NCI-H345 (cell line): ENCODE measurements around the gene SDF2L1.
"Not testable (repeated sequence)": the region's sequence is repeated elsewhere in the genome, so short reads cannot be mapped to it uniquely, and the experiment has no call there.

Experiments
- DNase-seq: peaks from one replicate; lab custom pipeline; 2025; lab: John Stamatoyannopoulos, UW

The SDF2L1 gene

DNA sequence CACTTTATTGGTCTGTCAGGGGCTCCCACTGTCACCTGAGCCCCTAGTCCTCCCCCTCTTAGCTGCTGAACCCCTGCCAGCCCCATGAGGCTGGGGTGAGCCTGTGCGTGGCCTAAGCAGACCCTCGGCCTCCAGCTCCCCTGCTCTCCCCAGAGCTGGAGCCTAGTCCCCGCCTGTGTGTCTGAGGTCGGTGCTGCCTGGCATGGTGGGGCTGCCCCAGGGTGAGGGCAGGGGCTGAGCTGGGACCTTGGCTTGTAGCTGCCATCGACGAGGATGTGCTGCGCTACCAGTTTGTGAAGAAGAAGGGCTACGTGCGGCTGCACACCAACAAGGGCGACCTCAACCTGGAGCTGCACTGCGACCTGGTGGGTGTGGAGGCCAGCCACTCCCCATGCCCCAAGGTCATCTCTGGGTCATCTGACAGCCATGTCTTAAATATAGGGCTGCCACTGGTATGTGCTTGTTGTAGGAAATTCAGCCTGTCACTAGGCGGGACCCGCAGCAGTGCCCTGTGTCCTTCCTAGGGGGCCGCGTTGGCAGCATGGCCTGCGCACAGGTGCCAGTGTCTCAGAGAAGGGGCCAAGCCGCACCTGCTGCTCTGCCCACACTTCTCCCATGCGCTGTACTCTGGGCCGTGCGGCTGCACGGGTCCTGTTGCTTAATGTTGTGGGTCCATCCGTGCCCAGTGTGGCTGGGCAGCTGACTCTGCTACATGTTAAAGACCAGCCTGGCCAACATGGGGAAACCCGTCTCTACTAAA lies 44.7 kb downstream of the SDF2L1 start:
- no peak for DNase-seq

DNA sequence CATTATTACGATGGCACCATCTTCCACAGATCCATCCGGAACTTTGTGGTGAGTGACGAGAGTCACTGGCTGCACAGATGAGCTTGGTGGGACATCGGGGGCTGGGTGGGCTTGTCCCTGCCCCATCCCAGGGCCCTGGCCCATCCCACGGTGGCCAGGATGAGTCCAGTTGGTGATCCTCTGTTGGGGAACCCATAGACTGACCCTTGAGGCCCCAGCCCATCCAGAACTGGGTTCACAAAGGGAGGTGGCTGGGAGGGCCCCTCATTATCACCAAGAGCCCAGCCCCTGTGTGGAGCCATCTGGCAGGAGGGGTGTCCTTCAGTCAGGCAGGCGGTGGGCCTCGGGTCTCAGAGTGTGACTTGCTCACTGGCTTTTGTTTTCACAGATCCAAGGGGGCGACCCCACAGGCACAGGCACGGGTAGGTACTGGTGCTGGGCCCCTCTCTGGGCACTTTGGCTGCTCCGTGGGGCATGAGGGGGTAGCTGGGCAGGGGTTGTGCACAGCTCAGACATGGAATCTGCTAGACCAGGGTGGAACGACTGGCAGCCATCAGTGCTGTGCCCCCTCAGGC lies 45.7 kb downstream of the SDF2L1 start:
- DNase-seq = no peak

- no peak for DNase-seq
Measured at GRCh38 chr22:21688341-21688705, 46.2 kb downstream of the SDF2L1 start.

- DNase-seq = no peak
Measured at GRCh38 chr22:21688706-21689381, 46.7 kb downstream of the SDF2L1 start.

- DNase-seq = no peak
Measured at GRCh38 chr22:21690401-21690801, 48.3 kb downstream of the SDF2L1 start.

DNA sequence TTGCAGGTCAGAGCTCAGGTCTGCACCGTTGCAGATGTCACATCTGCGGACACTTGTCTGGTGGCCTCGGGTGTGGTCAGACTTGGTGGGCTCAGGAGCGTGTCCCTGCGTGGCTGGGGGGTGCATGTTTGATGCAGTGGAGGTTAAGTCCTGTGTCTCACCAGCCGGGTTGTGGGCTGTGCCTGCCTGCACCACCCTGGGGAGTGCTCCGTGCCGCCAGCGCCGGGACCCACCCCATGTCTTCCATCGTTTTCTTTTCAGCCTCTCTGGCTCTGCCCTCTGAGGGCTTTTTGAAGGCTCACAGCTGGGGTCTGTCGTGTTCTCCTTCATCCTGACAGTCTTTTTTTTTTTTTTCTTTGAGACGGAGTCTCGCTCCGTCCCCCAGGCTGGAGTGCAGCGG lies 49.7 kb downstream of the SDF2L1 start:
- no peak for DNase-seq

GRCh38 chr22:21692856-21693255 lies 50.8 kb downstream of the SDF2L1 start:
- not testable (repeated sequence) for DNase-seq

- no peak for DNase-seq
Measured at GRCh38 chr22:21693333-21693998, 51.4 kb downstream of the SDF2L1 start.
